ENCODE results near the gene IFT27. TPM values are rescaled to one million over a fixed set of nuclear protein-coding genes. Genes with fewer than 3 reads are reported as not detected.
"Not testable (repeated sequence)": the region's sequence is repeated elsewhere in the genome, so short reads cannot be mapped to it uniquely, and the experiment has no call there.

IFT27 gene
- total RNA-seq, 1 experiment from 2014 or later = 10.3 TPM

GRCh38 chr22:36765131-36765942, 10.6 kb downstream of the IFT27 start:
- DNase-seq (ENCODE audit: low read depth) = no peak

- DNase-seq (ENCODE audit: low read depth) = no peak
These were observed 11.3 kb downstream of the IFT27 start for GRCh38 chr22:36764641-36765040.

- DNase-seq (ENCODE audit: low read depth) = no peak
These were observed 11.9 kb downstream of the IFT27 start for GRCh38 chr22:36764060-36764459.

GRCh38 chr22:36763576-36763975, 12.3 kb downstream of the IFT27 start:
- no peak for DNase-seq (ENCODE audit: low read depth)

GRCh38 chr22:36762687-36763260, 13.1 kb downstream of the IFT27 start:
- DNase-seq (ENCODE audit: low read depth) = no peak

GRCh38 chr22:36761553-36762240, 14.2 kb downstream of the IFT27 start:
- DNase-seq (ENCODE audit: low read depth) = no peak

- no peak for DNase-seq (ENCODE audit: low read depth)
These were observed 15.1 kb downstream of the IFT27 start for GRCh38 chr22:36760786-36761185.

- no peak for DNase-seq (ENCODE audit: low read depth)
These were observed 16.3 kb downstream of the IFT27 start for GRCh38 chr22:36759481-36760159.

GRCh38 chr22:36758792-36759271, 17.1 kb downstream of the IFT27 start:
- DNase-seq (ENCODE audit: low read depth) = no peak

GRCh38 chr22:36757668-36758211, 18.2 kb downstream of the IFT27 start:
- DNase-seq (ENCODE audit: low read depth) = peak; percentile 55

GRCh38 chr22:36756746-36757655, 18.9 kb downstream of the IFT27 start:
- no peak for DNase-seq (ENCODE audit: low read depth)

- no peak for DNase-seq (ENCODE audit: low read depth)
These were observed 19.9 kb downstream of the IFT27 start for GRCh38 chr22:36756031-36756430.

- no peak for DNase-seq (ENCODE audit: low read depth)
These were observed 20.6 kb downstream of the IFT27 start for GRCh38 chr22:36755316-36755715.

GRCh38 chr22:36754881-36755280, 21.0 kb downstream of the IFT27 start:
- DNase-seq (ENCODE audit: low read depth) = not testable (repeated sequence)

- DNase-seq (ENCODE audit: low read depth) = no peak
These were observed 22.0 kb downstream of the IFT27 start for GRCh38 chr22:36753916-36754315.

- no peak for DNase-seq (ENCODE audit: low read depth)
These were observed 22.7 kb downstream of the IFT27 start for GRCh38 chr22:36753120-36753802.

- no peak for DNase-seq (ENCODE audit: low read depth)
These were observed 29.4 kb downstream of the IFT27 start for GRCh38 chr22:36746375-36746970.

GRCh38 chr22:36745301-36745995, 30.5 kb downstream of the IFT27 start:
- no peak for DNase-seq (ENCODE audit: low read depth)

- DNase-seq (ENCODE audit: low read depth) = no peak
These were observed 31.1 kb downstream of the IFT27 start for GRCh38 chr22:36744791-36745190.
